Heart right ventricle (tissue), 16 donors: ENCODE results near the gene TPCN1. TPM values are rescaled to one million over a fixed set of nuclear protein-coding genes. Genes with fewer than 3 reads are reported as not detected.
A peak's percentile ranks its signal among the peaks of the same experiment; 100 is the strongest.

Experiments used
- ATAC-seq, 8 donors: fragments of 200-7000 bp; cut with Tn5 transposase; one replicate each; pipeline ENCODE4 v1.9.1; 2020; ENCODE audit warnings: mild to moderate bottlenecking in 8 of 8, moderate library complexity in 8 of 8, moderate number of reproducible peaks in 1 of 8
- DNase-seq, 2 donors: peaks; one replicate each; pipeline ENCODE4 v3.0.0-alpha.2; 2020
- H3K27ac ChIP-seq, 10 donors: fragments of 200-600 bp; sonication (generic) in 2 of 10; one replicate each; pipeline versions ENCODE4 v1.5.0 to v1.8.0; 2020 to 2022; ENCODE audit warnings: mild to moderate bottlenecking in 3 of 10
- H3K27me3 ChIP-seq, 7 donors: fragments of 200-600 bp; one replicate each; pipeline ENCODE4 v1.8.0; 2021 to 2022; ENCODE audit warnings: mild to moderate bottlenecking in 2 of 7
- H3K36me3 ChIP-seq, 9 donors: fragments of 200-600 bp; sonication (generic) in 1 of 9; one replicate each; pipeline versions ENCODE4 v1.5.0 to v1.8.0; 2020 to 2022; ENCODE audit warnings: mild to moderate bottlenecking in 2 of 9
- H3K4me1 ChIP-seq, 9 donors: fragments of 200-600 bp; sonication (generic) in 1 of 9; one replicate each; pipeline versions ENCODE4 v1.5.0 to v1.8.0; 2020 to 2022; ENCODE audit warnings: mild to moderate bottlenecking in 4 of 9
- H3K4me3 ChIP-seq, 10 donors: fragments of 200-600 bp; sonication (generic) in 2 of 10; one replicate each; pipeline versions ENCODE4 v1.5.0 to v1.8.0; 2020 to 2022; ENCODE audit warnings: mild to moderate bottlenecking in 7 of 10, moderate library complexity in 2 of 10
- H3K9me3 ChIP-seq, 11 donors: fragments of 200-600 bp in 10 of 11; sonication (generic) in 2 of 11; one replicate each; pipeline versions ENCODE4 v1.5.0 to v1.8.0; 2013 to 2022; ENCODE audit warnings: mild to moderate bottlenecking in 2 of 11, control low read depth in 1 of 11, moderate library complexity in 1 of 11
- CTCF ChIP-seq, 9 donors: fragments of 200-600 bp; sonication (generic) in 2 of 9; IDR thresholded peaks; one replicate each; pipeline versions ENCODE4 v1.5.0 to v1.8.0; 2021 to 2022; ENCODE audit warnings: antibody characterized with exemption in 9 of 9, mild to moderate bottlenecking in 5 of 9, moderate library complexity in 1 of 9
- WGBS, 2 donors: extraction: QIAGEN DNeasy Blood & Tissue Kit; methylation state at CpG; one replicate each; pipeline ENCODE4 v1.1.7; 2013; ENCODE audit warnings: inconsistent platforms in 1 of 2; 5-methylcytosine and 5-hydroxymethylcytosine counted together
- intact Hi-C, 10 donors: fragments of 100-400 bp; cut with DNase I; formaldehyde crosslinking; loops; one replicate each; pipeline versions ENCODE4 v1.11.1 to v1.14.2; 2022
- polyA plus RNA-seq, 2 donors: library from polyadenylated mRNA; stranded (reverse); fragments of 200-250 nt; gene quantifications; one replicate each; pipeline ENCODE4 v1.2.3, GENCODE V29; 2013
- total RNA-seq, 10 donors: library from RNA; stranded (reverse); fragmentation: NEBNext Ultra II Directional in 3 of 10; extraction: Animal tissue kit (Norgen Biotek cat#: 25700) in 3 of 10; gene quantifications; one replicate each; pipeline versions ENCODE4 v1.2.1 to v1.2.4, GENCODE V29; 2021 to 2023
- donor health status: Arrhythmogenic right ventricular cardiomyopathy.
- donor health status: ischemic (EF 13 %, LVEDD 7.1; RV severe dilation, severe dysfunction).
- donor health status: healthy with polysubstance abuse.
- donor health status: DM: no; HTN: yes; CAD: no.
- donor health status: DM: no; HTN: no; CAD: no.
- donor health status: ischemic (EF 25% LVEDD 6.9; RV normal size, moderate dysfunction).
- donor health status: ischemic (EF 25% LVEDD 5.7; RV mildly dilated, moderate dysfunction).
- donor health status: healthy.
- donor health status: DM: yes; HTN: yes; CAD: no.
- donor health status: Ischemic cardiomyopathy.
- donor health status: ischemic (EF 35%, LVEDD 5.7; RV mildly dilated, moderate dysfunction).
- donor health status: nonischemic (EF 11% LVEDD 7.7; RV severe dilation, severe dysfunction).
- donor health status: DM: yes; HTN: yes; CAD: no.
- donor health status: PGD.
- donor health status: ischemic (EF 29% LVEDD 5.4; RV normal size, mild dysfunction).
- donor health status: nonischemic (EF 23%, LVEDD 6.1; RV moderate dilation, normal function).

Gene TPCN1
- total and polyA plus RNA-seq, 12 donors: 16.4 to 163 (median 127) TPM

GRCh38 chr12:113181975-113182374, 39.3 kb upstream of the TPCN1 start:
- no peak for TF ChIP-seq CTCF (IDR thresholded peaks at IDR 0.05)
- peaks cover 3 to 47% (median 35%) of the 10 kb centered on the region in 9 donors for H3K36me3 ChIP-seq
- 90 to 91% methylated on average over 3 of the region's 3 CpGs for WGBS, 2 donors

GRCh38 chr12:113183030-113183589, 38.2 kb upstream of the TPCN1 start:
- ATAC-seq (no peak), DNase-seq (no peak)
- Histone ChIP-seq H3K36me3 (peaks cover 0 to 39% (median 25%) of the 10 kb centered on the region in 9 donors), H3K27ac (no peak overlapping the region), H3K9me3 (no peaks in the 10 kb centered on the region), H3K4me3 (no peak overlapping the region), H3K27me3 (no peaks in the 10 kb centered on the region), H3K4me1 (peaks cover 3 to 37% (median 27%) of the 10 kb centered on the region in 9 donors)
- 96 to 97% methylated on average over 11 of the region's 11 CpGs for WGBS, 2 donors
- TF ChIP-seq CTCF (IDR thresholded peaks at IDR 0.05): no peak
- intact Hi-C loops: no loop called here

More at GRCh38 chr12:113181975-113182374, 39.3 kb upstream of the TPCN1 start:
- DNase-seq: no peak
- H3K27ac ChIP-seq: no peak overlapping the region
- H3K4me1 ChIP-seq: peaks cover 3 to 30% (median 22%) of the 10 kb centered on the region in 9 donors
- intact Hi-C loops: no loop called here
- no peaks in the 10 kb centered on the region for H3K27me3 ChIP-seq
- peaks cover 0 to 9% (median 0%) of the 10 kb centered on the region in 11 donors for H3K9me3 ChIP-seq
- no peak overlapping the region for H3K4me3 ChIP-seq
- ATAC-seq: no peak

GRCh38 chr12:113184098-113184899, 37.0 kb upstream of the TPCN1 start:
- DNase-seq: no peak
- no peak for TF ChIP-seq CTCF (IDR thresholded peaks at IDR 0.05)
- Histone ChIP-seq H3K27me3 (no peaks in the 10 kb centered on the region), H3K27ac (peak overlapping the region in 9 of 10 donors; percentile 89 to 99 (median 96)), H3K36me3 (peaks cover 0 to 34% (median 14%) of the 10 kb centered on the region in 9 donors), H3K4me3 (peak overlapping the region; percentile 77 to 100 (median 92)), H3K9me3 (no peaks in the 10 kb centered on the region), H3K4me1 (peaks cover 3 to 37% (median 27%) of the 10 kb centered on the region in 9 donors)
- ATAC-seq: peak; percentile 39 to 70 (median 56)
- intact Hi-C loops: loop anchor here in 1 of 10 donors (2.0 kb wide), 1 partner anchor 39 kb away; no protein-coding TSS in a partner anchor
- WGBS, 2 donors: 35 to 36% methylated on average over 26 of the region's 26 CpGs

- intact Hi-C loops: loop anchor here in 2 of 10 donors (2.0 to 5.0 kb wide), 2 partner anchors 37 to 38 kb away; partner anchors contain the start of gene TPCN1 (in 1 of the 2)
- H3K9me3 ChIP-seq: no peaks in the 10 kb centered on the region
- peaks cover 3 to 37% (median 27%) of the 10 kb centered on the region in 9 donors for H3K4me1 ChIP-seq
- peak overlapping the region; percentile 77 to 100 (median 92) for H3K4me3 ChIP-seq
- peak overlapping the region; percentile 89 to 99 (median 96) for H3K27ac ChIP-seq
- peaks cover 0 to 34% (median 11%) of the 10 kb centered on the region in 9 donors for H3K36me3 ChIP-seq
- no peaks in the 10 kb centered on the region for H3K27me3 ChIP-seq
- DNase-seq (peak; percentile 88), ATAC-seq (peak; percentile 90 to 96 (median 92))
- TF ChIP-seq CTCF (IDR thresholded peaks at IDR 0.05): no peak
- 0% methylated on average over 20 of the region's 20 CpGs for WGBS, 2 donors
These were observed 36.4 kb upstream of the TPCN1 start for GRCh38 chr12:113184900-113185179.
